RCC 7860 (cell line): Measurements from ENCODE around the gene BSN.

ENCODE experiments used
- DNase-seq: peaks from one replicate; pipeline ENCODE4 v3.0.0-alpha.2; 2015; ENCODE audit warnings: low spot score
- FAIRE-seq: peaks from 2 replicates; lab custom pipeline; 2012; peaks lifted over from hg19 to GRCh38; lab: Jason Lieb, UNC

BSN gene

DNA sequence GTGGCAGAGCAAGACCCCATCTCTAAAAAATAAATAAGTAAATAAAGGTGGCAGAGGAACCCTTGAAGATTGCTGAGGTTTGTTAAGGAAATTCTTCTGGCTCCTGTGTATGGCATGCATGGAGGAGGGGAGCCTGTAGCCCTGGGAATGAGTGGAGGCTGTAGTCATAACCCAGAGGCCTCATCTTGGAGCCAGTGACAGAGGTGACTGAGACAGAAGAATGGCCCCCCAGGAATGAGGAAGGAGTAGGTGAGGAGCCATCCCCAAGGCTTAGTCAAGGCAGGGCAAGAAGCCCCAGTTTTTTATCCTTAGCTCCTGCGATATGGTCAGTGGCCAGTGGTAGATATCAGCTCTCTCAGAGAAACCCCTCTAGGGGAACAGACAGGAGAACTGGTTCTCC is 46.5 kb downstream of the BSN start:
- no peak for FAIRE-seq
- no peak for DNase-seq

DNA sequence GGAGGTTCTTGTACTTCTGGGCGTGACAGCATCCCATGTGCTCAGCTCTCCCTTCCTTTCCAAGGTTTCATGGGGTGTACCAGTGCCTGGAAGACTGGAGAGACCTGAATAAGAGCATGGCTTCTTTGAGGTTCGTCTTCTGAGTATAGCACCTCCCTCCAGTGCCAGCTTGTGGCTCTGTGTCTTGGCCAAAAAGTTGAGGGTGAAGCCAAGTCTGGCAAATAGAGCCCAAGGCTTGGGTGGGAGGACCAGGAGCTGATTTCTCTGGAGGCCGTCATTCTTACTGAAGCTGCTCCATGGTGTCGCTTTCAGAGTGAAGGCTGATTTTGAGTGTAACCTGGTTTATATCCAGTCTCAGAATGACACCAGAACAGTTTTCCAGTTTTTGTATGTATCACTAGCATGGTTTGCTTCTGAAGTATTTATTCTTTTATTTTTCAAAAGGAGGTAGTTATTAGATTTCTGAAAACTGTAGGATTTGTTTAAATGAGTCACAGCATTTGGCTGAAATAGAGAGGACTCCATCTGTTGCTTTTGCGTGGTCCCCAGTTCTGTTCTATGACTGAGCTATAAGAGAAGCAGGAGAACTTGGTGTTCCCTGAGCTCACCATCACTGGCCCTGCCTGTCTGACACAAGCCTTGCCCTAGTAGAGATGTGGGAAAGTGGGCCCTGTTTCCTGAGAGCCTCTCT is 47.2 kb downstream of the BSN start:
- no peak for DNase-seq
- no peak for FAIRE-seq

DNA sequence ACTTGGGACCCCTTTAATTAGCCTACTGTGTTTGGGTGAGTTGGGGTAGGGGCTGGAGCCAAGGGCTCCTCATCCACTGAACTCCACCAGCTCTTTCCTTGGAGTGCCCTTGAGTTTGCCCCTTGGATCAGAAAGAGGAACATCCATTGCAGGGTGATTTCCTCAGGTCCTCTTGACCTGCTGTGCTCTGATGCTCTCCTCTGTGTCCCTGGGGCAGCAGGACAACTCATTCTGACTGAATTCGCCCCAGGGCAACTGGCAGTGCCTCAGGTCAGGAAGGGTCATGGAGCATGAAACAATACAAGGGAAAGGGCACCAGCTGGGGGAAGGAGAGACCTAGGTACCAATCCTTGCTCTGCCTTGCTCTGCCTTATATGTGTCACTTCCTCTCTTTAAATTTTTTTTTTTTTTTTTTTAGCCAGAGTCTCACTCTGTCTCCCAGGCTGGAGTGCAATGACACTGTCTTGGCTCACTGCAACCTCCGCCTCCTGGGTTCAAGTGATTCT is 47.8 kb downstream of the BSN start:
- FAIRE-seq (no peak), DNase-seq (no peak)

DNA sequence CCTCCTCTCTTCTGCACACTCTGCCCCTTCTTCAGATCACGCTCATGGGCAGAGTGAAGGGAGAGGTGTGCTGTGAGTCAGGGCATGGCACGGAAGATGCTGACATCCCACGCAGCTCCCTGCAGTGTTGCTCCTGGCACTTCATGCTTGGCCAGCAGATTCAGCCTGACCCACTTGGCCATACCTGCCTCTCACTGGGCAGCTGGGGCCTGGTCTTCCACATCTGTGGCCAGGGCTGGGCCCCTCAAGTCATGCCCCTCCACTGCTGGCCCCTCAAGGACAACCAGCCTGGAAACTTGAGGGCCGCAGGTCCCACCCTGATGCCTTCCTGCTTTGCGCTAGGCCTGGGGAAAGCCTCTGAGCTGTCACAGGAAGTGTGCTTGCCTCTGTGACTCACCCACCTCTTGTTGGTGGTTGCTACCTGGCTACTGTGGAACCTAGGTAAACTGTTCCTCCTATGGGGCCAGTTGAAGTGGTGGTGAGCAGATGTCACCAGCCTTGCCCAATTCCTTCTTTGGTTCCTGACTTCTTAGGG is 48.7 kb downstream of the BSN start:
- FAIRE-seq: no peak
- peak; percentile 16 for DNase-seq

DNA sequence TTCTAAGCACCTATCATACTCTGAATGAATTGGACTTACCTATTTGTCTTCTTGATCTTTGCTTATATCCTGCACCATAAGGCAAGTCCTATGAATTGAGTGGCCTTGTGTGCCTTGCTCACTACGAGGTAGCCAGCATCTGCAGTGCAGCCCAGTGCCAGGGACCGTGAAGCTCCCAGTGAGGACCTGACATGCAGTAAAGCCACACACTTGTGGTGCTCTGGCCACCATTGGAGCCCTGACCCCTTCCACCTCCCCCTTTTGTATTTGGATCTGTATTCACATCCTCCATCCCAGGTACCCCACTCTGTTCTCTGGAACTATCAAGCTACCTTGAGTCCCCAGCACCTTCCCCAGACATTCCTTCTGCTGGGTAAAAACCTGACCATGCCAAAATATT is 52.1 kb downstream of the BSN start:
- DNase-seq: no peak
- no peak for FAIRE-seq

DNA sequence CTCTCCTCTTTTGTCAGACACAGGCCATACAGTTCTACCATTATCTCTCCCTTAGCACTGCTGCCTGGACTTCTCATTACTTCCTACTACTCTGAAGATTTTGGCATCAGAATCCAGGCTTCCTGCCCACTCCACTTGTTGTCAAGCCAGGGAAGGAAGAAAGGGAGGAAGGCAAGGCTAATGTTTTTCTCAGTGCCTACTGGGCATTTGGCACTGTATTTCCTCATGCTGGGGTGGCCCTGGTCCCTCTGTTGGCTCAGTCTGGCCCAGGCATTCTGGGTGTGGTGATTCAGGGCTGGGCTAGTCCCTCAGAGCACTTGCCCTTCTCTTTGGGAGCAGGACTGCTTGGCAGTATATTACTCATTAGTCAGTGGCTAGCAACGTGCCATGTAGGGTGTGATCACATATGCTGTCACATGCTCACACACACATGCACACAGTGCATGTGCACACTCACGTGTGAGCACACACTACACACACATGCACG is 52.9 kb downstream of the BSN start:
- no peak for FAIRE-seq
- no peak for DNase-seq

DNA sequence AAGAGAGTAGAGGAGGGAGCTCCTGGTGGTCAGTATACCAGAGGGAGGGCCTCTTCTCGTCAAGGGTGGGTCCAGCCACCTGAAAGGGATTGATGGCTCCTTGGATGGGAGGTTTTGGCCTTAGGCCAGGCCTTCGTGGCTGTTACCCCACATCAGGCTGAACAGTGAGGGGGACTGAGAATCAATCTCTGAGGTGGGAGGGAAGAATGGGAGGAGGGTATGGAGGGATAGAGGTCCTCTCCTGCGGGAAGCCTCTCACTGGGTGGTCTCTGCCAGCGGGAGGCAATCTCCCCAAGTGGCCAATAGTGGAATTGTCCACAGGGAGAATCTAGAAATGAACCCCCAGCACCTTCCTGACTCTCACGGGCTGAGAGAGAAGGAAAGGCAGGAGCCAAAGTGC is 53.5 kb downstream of the BSN start:
- DNase-seq: no peak
- FAIRE-seq: no peak

DNA sequence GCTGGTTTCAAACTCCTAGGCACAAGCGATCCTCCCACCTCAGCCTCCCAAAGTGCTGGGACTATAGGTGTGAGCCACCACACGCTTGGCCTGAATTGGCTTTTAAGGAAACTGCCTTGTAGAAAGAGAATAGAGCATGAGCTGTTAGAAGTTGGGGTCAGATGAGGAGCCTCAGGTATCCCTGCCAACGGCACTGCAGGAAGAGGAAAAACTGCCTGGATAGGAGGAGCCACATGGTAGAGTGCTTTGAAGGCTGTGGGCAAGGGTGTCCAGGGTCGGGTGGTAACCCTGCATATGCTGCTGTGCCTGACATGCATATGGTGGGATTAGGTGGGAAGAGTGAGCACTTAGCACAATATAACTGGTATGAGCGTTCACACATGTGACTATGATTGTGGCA is 55.0 kb downstream of the BSN start:
- no peak for FAIRE-seq

DNA sequence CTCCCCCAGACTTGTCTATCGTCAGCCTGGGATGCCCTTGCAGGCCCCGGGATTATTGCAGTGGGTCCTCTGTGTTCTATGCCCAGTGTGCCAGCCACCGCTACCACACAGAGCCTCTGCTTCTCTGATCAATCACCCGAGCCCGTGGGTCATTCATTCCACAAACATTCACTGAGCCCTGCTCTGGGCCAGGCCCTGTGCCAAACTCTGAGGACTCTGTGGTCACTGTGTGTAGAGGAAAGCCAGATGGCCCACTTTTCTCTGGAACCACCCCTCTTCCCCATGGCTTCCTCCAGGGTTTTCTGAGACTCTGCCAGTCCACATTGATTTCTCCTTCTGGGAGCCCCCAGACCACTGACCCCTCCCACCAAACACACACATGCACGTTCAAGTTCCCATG is 55.5 kb downstream of the BSN start:
- DNase-seq (no peak), FAIRE-seq (no peak)

More for the DNA sequence above, 55.0 kb downstream of the BSN start:
- DNase-seq: no peak

DNA sequence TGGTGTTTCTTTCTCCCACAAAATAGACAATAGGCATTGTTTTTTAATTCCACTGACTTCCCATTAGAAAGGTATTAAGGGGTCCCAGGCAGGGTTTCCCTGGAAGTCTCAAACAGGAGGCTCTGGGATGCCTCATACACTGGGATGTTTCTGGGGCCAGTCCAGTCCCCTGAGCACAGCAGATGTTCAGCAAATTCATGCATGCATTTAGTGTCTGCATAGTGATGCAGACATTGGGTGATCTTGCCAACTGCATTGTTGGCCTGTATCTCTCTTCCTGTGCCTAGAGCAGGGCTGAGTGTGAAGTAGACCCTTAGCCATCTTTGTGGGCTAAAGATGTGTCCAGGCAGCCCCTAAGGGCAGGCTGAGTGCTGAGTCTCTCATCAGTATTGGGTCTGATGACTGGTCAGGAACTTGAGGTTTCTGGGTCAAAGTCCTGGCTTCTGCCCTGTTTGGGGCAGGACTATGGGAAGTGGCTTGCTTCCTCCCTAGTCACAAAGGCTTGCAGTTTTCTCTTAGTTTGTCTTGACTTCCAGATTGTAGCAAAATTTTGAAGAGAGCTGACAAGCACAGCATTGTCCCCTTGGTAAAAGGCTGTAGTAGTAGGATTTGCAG is 56.5 kb downstream of the BSN start:
- DNase-seq: no peak
- no peak for FAIRE-seq

DNA sequence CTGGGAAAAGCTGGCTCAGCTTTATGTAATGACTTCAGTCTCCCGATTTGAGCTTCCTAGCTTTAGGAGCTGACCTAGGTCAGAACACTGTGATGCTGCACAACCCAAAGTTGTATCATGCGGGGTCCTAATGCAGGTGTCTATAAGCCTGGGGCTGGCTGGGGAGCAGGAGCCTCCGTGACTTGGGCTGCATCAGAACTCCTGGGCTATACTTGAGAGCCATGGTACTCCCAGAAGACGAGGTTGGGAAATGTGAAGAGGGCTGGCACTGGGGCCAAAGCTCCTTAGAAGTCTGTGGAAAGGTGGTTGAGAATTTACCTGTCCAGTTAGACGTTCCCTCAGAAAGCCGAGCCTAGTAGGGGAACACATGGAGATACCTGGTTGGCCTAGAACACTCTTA is 57.0 kb downstream of the BSN start:
- FAIRE-seq (no peak), DNase-seq (no peak)

DNA sequence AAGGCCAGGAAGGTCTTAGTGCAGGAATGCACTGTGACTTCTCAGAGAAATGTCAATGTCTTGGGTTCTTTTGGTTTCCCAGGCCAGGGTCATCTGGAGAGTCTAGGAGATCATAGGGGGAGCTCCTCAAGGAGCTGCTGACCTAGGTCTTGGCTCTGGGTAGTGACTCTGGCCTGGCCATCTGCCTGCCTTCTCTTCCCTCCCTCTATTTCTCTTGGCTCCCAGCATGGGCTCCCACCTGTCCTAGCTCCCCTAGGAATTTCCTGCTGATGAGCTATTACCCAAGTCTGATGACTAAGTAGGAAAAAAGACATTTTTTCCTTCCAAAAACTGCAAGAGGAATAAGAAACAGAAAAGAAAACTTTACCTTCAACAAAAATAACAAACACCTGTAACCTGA is 57.4 kb downstream of the BSN start:
- FAIRE-seq: no peak

DNA sequence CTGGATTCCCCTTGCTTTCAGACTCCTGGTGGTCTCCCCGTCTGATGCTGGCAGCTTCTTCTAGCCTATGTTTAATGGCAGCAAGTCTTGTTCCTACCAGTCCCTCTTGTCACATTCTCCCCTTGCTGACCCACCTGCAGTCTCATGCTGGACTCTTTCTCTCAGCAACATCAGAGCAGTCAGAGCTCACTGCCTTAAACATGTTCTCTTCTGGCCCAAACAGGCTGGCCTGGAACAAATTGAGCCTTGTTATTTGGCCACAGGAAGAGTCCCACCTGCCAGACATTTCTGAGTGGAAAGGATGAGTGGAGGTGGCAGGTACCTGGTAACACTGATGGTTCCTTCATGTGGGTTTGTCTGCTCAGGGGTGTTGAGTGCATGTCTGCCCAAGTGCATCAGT is 60.7 kb downstream of the BSN start:
- no peak for FAIRE-seq
- DNase-seq: no peak

More for the DNA sequence above, 57.4 kb downstream of the BSN start:
- no peak for DNase-seq

DNA sequence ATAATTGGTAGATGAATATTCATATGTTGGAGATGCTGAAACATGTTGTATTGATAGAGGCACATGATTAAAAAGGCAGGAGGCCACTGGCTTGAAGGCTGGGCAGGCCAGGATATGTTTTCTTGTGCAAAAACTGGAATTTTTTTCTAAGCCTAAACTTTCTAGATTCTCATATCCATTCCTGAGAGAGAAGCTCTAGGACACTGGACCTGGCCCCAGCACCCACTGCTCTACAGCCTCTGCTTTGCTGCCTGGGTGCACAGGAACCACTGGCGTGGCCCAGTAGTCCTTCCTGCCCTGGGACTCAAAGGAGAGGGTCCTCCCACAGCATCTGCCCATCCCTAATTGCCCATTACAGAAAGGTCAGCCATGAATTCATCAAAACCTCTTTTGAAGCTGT is 61.8 kb downstream of the BSN start:
- no peak for DNase-seq
- FAIRE-seq: no peak

DNA sequence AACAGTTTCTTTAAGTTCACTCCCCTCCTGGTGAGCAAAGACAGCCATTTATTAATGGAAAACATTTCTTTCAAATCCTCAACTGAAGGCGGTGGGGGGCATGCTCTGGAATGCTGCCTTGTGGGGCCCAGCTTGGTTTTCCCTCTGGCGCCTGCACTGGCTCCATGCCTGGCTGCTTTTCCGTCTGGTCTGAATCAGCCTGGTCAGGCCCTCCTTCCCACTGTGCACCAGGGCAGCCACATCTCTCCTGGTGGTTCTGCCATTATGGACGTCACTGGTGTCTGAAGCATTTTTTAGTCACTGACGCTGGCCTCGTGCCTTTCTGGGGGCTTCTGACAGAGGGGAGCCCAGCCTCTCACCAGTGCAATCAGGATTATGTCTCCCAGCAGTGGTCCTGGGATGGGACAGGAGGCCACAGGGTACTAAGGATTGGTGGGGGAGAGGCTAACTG is 62.2 kb downstream of the BSN start:
- FAIRE-seq: peak; percentile 76

DNA sequence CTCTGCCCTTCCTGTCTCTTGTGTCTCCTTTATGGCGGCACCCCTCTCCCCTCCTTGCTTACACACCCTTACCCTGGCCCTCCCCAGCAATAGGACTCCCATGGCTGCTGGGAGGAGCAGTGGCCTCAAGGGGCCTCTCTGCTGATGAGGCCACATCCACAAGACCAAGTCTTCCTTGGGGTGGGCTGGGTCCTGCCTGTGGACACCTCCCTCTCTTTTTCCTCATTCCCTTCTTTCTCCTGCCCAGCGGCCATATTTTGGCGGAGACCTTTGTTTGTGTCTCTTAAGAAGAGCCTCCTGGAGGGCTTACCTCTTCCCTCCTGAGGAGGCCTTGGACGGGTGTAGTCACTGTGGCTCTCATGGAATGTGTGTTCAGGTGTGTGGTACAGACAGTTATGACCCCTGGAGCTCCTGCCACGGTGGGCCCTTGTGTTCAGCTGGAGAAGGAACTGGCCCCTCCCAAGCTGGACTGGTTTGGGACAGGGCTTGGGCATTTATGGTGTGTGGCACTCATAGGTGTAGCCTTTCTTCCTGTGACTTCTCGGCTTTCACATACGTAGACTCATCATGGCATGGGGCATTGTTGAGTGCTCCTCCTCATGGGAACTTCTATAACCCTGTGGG is 63.2 kb downstream of the BSN start:
- no peak for FAIRE-seq
- DNase-seq: no peak

More for the DNA sequence above, 62.2 kb downstream of the BSN start:
- DNase-seq: peak; percentile 57

DNA sequence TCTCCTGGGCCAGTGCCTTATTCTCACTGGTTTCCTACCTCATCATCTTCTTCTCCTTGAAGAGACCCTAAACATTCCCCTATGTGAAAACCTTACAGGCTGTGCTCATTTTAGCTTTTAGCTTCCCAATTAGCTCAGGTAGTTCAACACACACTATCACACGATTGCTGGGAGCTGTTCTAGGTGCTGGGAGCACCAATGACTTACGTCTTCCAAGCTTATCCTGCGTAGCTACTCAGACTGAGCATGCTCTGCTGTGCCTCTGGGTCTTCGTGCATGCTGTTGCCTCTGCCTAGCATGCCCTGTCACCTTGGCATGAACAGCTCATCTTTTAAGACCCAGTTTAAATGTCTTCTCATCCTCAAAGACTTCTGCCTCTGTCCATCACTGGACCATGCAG is 64.1 kb downstream of the BSN start:
- FAIRE-seq: no peak

DNA sequence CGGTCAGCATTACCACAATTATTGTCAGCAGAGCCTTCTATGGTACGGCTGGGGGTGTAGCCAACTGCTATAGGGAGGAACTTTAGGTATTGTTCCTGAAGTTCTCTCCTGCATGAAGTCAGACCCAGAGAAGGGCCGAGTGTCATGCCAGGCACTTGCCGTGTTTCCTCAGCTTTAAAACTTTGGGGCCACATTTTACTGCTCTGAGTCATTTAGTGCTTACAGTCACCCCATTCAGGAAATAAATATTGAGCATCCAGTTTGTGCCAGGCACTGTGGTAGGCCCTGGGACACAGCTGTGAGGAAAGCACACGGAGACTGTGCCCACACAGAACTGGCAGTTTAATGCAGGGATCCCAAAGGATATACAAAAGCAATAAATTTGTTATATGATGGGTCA is 65.4 kb downstream of the BSN start:
- FAIRE-seq: no peak
- no peak for DNase-seq

More for the DNA sequence above, 64.1 kb downstream of the BSN start:
- DNase-seq: no peak

DNA sequence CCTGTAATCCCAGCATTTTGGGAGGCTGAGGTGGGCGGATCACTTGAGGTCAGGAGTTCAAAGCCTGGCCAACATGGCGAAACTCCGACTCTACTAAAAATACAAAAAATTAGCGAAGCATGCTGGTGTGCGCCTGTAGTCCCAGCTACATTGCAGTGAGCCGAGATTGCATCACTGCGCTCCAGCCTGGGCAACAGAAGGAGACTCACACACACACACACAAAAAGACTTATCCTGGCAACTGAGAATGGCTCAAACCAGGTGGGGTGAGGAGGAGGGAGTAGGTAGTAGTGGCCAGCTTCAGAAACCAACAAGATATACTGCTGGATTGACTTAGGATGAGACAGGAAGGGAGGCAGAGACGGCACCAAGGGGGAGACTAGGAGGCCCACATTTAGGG is 66.5 kb downstream of the BSN start:
- FAIRE-seq (no peak), DNase-seq (no peak)

DNA sequence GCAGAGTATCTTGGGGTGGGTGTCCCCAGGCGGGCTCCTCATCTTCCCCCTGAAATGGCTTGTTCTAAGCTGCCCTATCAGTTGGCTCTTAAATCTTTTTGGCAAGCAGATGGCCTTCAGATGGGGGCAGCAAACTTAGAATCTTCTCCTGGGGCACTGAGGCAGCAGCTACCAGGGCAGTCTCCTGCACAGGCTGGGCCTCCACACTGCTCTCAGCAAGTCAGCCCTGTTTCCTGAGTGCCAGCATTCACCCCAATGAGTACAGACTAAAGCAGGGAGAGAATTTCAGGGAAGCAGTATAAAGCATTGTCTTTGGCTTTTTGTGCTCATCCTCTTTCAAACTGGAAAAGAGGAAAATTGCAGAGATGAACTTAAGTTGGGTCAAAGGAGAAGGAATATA is 68.8 kb downstream of the BSN start:
- DNase-seq (no peak), FAIRE-seq (no peak)

DNA sequence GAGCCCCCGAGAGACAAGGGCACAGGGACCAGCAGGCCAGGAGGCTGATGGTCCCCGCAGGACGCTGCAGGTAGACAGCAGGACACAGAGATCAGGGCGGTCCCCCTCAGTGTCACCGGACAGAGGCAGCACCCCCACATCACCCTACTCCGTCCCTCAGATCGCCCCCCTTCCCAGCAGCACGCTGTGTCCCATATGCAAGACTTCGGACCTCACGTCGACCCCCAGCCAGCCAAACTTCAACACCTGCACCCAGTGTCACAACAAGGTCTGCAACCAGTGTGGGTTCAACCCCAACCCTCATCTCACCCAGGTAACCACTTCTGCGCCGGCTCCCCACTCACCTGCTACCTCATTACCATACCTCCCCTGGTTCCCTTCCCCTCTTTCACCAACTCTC is 70.8 kb downstream of the BSN start:
- no peak for FAIRE-seq

DNA sequence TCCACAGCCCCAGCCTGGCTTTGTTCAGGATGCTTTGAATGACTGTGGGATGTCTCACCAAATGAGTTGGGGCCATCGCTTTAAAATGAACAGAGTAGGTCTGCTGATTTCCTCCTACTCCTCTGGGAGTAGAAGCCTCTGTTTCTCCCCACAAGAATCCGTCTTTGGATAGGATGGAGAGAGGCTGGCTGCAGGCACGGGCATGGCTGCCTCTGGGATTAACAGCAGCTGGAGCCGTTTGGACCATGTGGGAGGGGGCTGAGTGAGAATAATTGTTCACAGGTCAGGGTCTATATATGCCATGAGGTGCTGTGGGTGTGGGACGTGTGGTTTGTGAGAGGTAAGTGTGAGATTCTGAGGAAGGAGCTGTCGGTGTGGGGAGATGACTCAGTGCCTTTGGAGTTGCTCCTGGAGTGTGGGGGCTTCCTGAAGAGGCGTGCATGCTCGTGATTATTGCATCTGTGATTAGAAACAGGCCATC is 71.9 kb downstream of the BSN start:
- DNase-seq: no peak
- no peak for FAIRE-seq

More for the DNA sequence above, 70.8 kb downstream of the BSN start:
- DNase-seq: no peak
